SKM-1 (cell line): Measurements from ENCODE around the gene FDX1.
"Not testable (repeated sequence)": the region's sequence is repeated elsewhere in the genome, so short reads cannot be mapped to it uniquely, and the experiment has no call there.

Experiments used
- DNase-seq: peaks from one replicate; lab custom pipeline; 2025; ENCODE audit not compliant: unreplicated experiment; lab: John Stamatoyannopoulos, UW

The FDX1 gene, protein sequence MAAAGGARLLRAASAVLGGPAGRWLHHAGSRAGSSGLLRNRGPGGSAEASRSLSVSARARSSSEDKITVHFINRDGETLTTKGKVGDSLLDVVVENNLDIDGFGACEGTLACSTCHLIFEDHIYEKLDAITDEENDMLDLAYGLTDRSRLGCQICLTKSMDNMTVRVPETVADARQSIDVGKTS

DNA sequence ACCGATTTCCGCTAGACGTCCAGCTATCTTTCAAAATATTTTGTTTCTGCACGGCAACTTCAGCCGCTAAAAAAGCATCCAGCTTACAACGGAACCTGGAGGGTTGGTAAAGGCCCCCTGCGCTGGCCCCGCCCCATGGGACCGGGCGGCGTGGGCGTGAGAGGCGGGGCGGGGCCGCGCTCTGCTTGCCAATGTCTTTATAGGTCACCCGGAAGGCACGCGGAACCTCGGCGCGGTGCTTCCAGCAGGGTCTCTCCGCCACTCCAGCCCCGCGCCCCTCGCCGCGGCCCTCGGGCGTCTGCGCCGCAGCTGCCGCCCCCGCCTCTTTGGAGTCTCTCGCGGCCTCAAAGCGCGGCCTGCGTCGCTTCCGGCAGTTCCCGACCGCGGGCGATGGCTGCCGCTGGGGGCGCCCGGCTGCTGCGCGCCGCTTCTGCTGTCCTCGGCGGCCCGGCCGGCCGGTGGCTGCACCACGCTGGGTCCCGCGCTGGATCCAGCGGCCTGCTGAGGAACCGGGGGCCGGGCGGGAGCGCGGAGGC lies at the start of gene FDX1:
Gene FDX1, plus strand, starts transcription at position 218 of the 536 bp plus-strand sequence. Its CDS starts 173 bp downstream, at position 391.
- peak; percentile 78 for DNase-seq

DNA sequence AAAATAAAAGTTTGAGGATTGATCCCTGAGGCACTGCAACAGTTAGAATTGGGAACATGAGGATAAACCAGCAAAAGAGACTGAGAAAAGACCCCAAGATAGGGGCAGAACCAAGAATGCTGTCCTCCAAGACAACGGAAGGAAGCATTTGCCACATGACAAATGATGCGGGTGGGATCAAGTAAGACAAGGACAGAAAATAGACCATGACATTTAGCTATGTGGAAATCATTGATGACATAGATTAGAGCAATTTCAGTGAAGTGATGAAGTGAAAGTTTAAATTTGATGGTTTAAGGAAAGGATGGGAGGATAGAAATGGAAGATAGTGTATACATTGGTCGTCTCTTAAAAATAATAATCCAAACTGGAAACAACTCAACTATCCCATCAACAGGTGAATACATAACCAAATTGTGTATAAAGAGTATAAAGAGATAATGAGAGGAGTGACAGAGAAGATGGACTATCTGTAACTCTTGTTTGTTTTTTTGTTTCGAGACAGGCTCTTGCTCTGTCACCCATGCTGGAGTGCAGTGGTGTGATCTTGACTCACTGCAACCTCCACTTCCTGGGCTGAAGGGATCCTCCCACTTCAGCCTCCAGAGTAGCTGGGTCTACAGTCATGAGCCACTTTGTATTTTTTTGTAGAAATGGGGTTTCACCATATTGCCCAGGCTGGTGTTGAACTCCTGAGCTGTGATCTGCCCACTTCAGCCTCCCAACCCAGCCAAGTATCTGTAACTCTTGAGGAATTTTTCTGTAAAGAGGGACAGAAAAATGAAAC lies 48.7 kb upstream of the FDX1 start:
- no peak for DNase-seq

DNA sequence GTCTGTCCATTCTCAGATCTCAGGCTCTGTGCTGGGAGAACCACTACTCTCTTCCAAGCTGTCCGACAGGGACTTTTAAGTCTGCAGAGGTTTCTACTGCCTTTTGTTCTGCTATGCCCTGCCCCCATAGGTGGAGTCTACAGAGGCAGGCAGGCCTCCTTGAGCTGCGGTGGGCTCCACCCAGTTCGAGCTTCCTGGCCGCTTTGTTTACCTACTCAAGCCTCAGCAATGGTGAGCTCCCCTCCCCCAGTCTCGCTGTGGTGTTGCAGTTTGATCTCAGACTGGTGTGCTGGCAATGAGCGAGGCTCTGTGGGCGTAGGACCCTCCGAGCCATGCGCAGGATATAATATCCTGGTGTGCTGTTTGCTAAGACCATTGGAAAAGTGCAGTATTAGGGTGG lies 41.5 kb upstream of the FDX1 start:
- DNase-seq, result not testable (repeated sequence)

DNA sequence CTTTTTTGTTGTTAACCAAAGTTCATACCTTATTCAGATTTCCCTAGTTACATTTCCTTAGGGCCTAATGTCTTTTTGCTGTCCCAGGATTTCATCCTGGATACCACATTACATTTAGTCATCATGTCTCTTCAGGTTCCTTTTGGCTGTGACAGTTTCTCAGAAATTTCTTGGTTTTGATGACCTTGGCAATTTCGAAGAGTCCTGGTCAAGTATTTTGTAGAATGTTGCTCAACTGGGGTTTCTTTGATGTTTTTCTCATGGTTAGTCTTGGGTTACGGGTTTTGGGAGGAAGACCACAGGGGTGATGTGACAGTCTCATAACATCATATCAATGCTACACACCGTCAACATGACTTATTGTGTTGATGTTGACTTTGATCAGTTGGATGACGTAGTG lies 39.8 kb upstream of the FDX1 start:
- no peak for DNase-seq

DNA sequence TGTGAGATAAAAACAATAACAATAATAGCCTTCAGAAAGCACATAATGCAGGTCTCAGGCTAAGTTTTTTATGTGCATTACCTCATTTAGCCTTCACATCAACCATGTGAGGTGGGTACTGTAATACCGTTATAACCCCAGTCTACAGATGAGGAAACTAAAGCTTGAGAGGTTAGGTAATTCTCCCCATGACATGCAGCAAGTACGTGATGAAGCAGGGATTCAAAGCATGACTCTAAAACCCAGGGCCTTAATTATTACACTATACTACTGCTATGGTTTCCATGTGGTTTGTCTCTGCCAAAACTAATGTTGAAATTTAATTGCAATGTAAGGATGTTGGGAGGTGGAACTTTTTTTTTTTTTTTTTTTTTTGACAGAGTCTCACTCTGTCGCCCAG lies 37.7 kb upstream of the FDX1 start:
- DNase-seq, result no peak

DNA sequence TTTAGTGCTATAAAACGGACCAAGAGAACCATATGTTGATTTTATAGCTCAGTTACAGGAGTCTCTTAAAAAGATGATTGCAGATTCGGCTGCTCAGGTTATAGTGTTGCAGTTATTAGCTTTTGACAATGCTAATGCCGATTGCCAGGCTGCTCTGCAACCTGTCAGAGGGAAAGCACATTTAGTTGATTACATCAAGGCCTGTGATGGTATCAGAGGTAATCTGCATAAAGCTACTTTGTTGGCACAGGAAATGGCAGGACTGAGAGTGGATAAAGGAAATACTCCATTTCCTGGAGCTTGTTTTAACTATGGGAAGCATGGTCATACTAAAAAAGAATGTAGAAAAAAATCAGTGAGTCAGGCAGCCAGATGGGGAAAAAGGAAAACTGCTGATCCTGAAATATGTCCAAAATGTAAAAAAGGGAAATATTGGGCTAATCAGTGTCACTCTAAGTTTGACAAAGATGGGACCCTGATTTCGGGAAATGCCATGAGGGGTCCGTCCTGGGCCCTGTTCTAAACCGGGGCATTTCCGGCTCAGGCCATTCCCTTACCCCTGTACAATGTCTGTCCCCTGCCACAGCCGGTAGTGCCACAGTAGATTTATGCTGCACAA lies 32.0 kb upstream of the FDX1 start:
- DNase-seq, result not testable (repeated sequence)

DNA sequence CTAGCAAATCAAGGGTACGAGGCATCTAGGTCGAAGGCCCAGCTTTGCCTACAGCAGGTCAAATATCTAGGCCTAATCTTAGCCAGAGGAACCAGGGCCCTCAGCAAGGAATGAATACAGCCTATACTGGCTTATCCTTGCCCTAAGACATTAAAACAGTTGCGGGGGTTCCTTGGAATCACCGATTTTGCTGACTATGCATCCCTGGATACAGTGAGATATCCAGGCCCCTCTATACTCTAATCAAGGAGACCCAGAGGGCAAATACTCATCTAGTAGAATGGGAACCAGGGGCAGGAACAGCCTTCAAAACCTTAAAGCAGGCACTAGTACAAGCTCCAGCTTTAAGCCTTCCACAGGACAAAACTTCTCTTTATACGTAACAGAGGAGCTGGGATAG lies 26.2 kb upstream of the FDX1 start:
- DNase-seq, result not testable (repeated sequence)

DNA sequence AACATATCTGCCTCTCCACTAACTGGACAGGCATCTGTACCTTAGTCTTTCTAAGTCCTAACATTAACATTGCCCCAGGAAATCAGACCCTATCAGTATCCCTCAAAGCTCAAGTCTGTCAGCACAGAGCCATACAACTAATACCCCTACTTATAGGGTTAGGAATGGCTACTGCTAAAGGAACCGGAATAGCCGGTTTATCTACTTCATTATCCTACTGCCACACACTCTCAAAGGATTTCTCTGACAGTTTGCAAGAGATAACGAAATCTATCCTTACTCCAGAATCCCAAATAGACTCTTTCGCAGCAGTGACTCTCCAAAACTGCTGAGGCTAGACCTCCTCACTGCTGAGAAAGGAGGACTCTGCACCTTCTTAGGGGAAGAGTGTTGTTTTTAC lies 24.1 kb upstream of the FDX1 start:
- not testable (repeated sequence) for DNase-seq

DNA sequence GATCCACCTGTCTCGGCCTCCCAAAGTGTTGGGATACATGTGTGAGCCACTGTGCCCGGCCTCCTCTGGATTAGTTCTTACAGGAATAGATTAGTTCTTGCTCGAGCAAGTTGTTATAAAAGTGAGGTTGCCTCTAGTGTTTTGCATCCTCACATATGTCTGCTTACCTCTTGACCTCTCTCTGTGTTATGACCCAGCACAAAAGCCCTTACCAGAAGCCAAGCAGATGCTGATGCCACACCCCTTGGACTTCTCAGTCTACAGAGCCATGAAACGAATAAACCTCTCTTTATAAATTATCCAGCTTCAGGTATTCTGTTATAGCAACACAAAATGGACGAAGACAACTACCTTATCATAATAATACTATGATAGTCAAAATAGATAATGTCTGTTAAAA lies 22.4 kb upstream of the FDX1 start:
- DNase-seq, result no peak

DNA sequence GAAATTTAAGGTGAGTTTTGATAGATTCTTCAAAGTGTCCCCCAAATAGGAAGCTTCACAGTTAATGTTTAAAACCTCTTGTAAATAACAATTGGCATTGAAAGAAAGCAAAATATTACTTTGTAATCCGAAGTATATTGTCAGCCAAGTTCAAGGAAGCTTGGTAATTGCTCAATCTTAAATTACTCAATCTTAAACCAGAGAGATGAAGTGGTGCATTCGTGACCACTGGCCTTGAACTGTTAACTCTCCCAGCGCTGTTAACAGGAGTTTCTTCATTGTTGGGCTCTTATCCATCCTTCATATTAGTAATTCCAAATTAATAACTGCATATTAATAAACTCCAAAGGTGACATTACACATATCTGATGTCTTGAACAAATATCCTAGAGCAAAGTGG lies 20.6 kb upstream of the FDX1 start:
- no peak for DNase-seq

DNA sequence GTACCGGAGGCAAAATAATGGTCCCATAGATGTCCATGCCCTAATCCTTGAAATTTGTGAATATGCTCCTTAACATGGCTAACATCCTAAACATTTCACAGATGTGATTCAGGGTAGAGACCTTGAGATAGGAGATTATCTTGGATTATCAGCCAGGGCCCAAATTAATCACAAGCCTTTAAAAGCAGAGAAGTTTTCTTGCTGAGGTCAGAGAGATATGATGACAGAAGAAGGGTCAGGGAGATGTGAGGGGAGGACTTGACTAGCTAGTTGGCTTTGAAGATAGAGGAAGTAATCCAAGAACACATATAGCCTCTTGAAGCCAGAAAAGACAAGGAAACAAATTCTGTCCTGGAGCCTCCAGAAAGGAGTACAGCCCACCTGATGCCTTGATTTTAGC lies 19.1 kb upstream of the FDX1 start:
- peak; percentile 44 for DNase-seq

DNA sequence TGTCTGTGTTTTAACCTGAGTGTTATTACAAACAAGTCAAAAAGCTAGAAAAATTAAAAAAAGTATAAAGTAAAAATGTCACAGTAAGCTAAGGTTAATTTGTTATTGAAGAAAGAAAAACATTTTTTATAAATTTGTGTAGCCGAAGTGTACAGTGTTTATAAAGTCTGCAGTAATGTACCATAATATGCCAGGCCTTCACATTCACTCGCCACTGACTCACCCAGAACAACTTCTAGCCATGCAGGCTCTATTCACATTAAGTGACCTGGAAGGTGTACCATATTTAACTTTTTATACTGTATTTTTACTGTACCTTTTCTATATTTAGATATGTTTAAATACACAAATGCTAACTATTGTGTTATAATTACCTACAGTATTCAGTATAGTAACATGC lies 14.7 kb upstream of the FDX1 start:
- no peak for DNase-seq

DNA sequence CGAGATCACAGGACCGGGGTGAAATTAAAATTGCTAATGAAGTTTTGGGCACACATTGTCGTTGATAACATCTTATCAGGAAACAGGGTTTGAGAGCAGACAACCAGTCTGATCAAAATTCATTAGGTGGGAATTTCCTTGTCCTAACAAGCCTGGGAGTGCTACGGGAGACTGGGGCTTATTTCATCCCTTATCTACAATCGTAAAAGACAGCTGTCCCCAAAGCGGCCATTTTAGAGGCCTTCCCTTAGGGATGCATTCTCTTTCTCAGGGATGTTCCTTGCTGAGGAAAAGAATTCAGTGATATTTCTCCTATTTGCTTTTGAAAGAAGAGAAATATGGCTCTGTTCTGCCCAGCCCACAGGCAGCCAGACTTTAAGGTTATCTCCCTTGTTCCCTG lies 8.1 kb upstream of the FDX1 start:
- DNase-seq, result not testable (repeated sequence)

DNA sequence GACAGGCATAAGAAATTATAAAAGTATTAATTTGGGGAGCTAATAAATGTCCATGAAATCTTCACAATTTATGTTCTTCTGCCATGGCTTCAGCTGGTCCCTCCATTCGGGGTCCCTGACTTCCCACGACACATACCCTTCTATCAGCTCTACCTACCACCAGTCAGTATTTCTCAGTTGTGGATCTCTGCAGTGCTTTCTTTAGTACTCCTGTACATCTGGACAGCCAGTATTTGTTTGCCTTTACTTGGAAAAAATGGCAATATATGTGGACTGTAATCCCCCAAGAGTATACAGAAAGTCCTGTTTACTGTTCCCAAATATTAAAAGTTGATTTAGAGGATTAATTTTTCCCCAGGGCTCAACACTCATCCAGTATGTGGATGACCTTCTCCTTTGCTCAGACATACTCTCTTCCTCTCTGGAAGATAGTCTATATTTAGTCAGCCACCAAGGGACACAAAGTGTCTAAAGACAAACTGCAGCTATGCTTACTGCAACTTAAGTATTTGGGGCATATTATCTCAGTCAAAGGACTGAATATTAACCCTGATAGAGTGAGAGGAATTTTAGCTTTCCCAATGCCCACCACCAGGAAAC lies 7.3 kb upstream of the FDX1 start:
- DNase-seq, result no peak

DNA sequence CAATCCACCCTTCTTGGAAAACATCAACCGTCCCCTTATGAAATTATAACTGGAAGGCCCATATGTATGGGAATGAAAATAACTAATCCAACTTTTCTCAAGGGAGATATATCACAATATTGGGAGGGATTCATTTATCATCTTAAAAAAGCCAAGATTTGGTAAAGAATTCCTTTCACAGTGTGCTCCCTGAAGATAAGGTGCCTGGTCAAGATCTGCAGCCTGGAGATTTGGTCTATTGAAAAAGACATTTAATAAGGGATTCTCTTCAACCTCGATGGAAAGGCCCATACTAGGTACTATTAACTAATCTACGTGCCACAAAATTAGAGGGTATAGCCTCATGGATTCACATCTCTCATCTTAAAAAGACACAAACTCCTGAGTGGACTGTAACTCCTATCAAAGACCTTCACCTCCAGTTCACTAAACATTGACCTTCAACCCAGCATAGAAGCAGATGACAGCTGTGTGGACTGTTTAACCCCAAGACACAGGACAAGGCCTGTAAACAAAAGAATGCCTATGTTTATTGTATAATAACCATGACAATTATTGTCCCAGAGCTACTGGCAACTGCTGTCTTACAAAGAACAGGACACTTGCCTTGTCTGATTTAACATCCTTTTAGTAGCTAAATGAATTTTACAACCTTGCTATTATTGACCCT lies 4.8 kb upstream of the FDX1 start:
- no peak for DNase-seq

DNA sequence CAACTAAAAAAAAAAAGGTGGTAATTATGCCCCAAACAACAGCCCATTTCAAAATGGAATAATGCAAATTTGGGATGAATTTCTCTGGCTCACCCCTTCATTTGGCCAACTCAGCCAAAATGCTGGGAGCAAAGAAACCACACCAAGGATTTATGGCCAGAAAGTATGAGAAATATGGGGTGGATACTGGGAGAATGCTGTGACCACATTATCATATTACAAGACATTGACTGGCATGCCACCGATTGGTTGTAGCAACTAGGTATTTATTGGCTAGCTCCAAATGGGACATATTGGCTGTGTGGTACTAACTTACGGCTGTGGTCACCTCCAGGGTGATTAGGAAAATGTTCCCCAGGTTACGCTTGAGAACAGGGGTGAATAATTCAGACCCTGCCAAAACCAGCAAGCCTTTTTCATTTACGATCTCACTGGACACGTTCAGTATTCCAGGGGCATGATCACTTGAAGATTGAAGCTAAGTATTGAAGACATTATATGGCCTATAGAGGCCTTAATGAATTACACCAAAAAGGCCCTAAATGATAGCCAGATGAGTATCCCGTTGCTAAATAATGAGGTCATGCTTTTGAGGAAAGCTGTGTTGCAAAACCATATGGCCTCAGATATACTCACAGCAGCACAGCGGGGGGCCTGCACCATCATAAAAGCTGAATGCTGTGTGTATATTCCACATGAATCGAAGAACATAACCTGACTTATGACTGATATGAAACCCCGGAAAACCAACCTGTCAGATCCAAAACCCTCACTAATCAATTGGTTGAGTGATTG lies 3.8 kb upstream of the FDX1 start:
- DNase-seq, result no peak

DNA sequence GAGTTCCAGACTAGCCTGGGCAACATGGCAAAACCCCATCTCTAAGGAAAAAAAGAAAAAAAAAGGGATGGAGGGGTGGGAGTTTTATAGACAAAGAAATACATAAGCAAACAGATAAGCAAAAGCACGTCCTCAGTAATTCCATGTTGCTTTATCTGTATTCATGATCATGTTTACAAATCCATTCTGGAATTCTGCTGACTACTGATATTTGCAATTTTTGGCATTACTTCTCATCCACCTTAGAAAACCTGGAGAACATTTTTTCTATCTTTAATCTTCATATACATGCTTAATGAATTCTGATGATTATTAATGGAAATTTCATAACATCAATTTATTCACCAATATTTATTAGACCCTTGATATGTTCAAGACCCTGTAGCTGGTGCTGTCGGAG lies 1.7 kb upstream of the FDX1 start:
- DNase-seq, result no peak

DNA sequence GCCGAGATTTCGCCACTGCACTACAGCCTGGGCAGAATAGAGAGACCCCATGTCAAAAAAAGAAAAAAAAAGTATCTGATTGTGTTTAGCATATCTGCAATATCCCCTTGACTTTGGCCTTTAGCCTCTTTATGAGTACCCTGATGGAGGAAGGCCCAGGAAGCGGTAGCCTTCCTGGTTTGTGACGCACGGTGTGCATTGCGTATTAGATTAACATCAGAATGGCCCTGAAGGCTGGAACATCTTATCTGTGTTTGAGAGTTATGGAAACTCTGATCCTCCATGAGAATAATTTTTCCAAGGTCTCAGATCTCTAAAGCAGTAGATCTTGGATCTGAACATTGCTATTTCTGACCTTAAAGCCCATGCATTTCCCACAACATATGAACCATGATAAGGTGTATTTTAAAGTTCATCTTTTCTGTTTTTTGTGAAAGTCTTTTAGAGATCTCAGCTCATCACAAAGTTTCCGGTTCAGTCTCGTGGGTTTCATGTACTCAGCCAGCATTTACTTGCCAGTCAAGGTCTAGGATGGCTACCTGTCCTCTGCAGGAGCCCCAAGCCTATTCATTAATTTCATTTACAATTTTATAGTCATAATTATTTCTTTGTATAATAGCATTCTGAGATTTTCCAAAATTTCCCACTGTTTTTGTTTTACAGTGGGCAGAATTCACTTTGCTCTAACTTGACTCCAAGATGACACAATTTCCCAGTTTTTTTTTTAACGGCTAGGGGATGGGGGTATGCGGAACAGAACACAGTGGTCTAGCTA lies 605 bp upstream of the FDX1 start:
- DNase-seq, result no peak

DNA sequence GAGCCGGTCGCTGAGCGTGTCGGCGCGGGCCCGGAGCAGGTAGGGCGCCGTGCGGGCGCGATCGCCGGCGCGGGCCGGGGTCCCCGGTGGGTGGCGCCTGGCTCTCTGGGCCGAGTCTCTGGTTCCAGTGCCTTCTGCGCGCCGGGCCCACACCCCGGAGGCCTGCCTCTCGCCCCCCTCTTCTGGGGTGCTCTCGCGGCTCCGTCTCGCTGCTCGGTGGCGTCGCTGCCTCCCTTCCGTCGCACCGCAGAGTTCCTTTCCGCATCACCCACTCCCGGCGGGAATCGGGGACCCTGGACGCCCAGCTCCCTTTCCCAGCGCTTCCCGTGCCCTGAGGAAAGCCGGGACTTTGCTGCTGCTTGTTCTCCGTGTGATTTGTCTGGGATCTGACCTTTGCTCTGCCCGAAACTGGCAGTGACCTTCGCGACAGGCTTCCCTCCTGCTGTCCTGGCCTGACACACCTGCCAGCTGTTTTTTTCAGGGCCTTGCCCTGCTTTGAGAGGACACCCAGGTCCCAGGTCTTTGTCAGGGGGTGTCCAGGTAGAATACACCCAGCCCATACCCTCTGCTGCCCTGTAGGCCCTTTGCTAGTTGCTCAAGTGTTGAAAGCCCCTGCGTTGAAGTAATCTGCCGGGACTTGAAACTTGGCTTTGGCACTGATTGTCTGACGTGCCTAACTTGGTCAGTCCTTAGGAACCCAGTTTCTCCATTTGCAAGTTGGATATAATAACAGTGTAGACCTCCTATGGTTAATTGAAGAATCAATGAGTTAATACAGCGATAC lies 711 bp downstream of the FDX1 start:
- DNase-seq, result no peak
